Chondrocyte (in vitro differentiated cells): ENCODE results near the gene OCA2. TPM values are rescaled to one million over a fixed set of nuclear protein-coding genes. Genes with fewer than 3 reads are reported as not detected.
A peak's percentile ranks its signal among the peaks of the same experiment; 100 is the strongest.

Experiments used
- DNase-seq: peaks from one replicate; pipeline ENCODE4 v3.0.0; 2021; ENCODE audit warnings: mixed read lengths, low spot score
- H3K27ac Mint-ChIP-seq: one replicate; pipeline ENCODE4 v1.8.0; 2021; ENCODE audit warnings: mild to moderate bottlenecking, moderate library complexity, mixed read lengths; ENCODE audit not compliant: unreplicated experiment
- H3K27me3 Mint-ChIP-seq: 2 replicates; pipeline ENCODE4 v1.8.0; 2021; ENCODE audit warnings: low read depth, mixed read lengths
- H3K36me3 Mint-ChIP-seq: 2 replicates; pipeline ENCODE4 v1.8.0; 2021; ENCODE audit warnings: low read depth, mixed read lengths
- H3K4me1 Mint-ChIP-seq: 2 replicates; pipeline ENCODE4 v1.8.0; 2021; ENCODE audit warnings: low read depth, mild to moderate bottlenecking, mixed read lengths
- H3K4me3 Mint-ChIP-seq: one replicate; pipeline ENCODE4 v1.8.0; 2021; ENCODE audit warnings: mild to moderate bottlenecking, moderate library complexity, mixed read lengths; ENCODE audit not compliant: unreplicated experiment
- H3K9me3 Mint-ChIP-seq: 2 replicates; pipeline ENCODE4 v1.8.0; 2021; ENCODE audit warnings: low read depth, mixed read lengths
- total RNA-seq: library from RNA; stranded (reverse); gene quantifications from 3 replicates; pipeline ENCODE4 v1.2.1, GENCODE V29; 2021
- TF ChIP-seq, protein P1 (sequence below): fragments of 200-600 bp; sonication (generic); IDR thresholded peaks from 2 replicates; pipeline ENCODE4 v1.5.0; 2021; ENCODE audit warnings: antibody characterized with exemption, mild to moderate bottlenecking, moderate library complexity

OCA2 gene
- total RNA-seq, 1 donor from 2014 or later = 0.75 TPM

GRCh38 chr15:28133281-28133680, 34.2 kb upstream of the OCA2 start:
- no peaks in the 10 kb centered on the region for H3K9me3 Mint-ChIP-seq
- TF ChIP-seq, protein P1, sequence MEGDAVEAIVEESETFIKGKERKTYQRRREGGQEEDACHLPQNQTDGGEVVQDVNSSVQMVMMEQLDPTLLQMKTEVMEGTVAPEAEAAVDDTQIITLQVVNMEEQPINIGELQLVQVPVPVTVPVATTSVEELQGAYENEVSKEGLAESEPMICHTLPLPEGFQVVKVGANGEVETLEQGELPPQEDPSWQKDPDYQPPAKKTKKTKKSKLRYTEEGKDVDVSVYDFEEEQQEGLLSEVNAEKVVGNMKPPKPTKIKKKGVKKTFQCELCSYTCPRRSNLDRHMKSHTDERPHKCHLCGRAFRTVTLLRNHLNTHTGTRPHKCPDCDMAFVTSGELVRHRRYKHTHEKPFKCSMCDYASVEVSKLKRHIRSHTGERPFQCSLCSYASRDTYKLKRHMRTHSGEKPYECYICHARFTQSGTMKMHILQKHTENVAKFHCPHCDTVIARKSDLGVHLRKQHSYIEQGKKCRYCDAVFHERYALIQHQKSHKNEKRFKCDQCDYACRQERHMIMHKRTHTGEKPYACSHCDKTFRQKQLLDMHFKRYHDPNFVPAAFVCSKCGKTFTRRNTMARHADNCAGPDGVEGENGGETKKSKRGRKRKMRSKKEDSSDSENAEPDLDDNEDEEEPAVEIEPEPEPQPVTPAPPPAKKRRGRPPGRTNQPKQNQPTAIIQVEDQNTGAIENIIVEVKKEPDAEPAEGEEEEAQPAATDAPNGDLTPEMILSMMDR = no peak
- H3K27me3 Mint-ChIP-seq = no peaks in the 10 kb centered on the region
- H3K36me3 Mint-ChIP-seq = peaks cover 11% of the 10 kb centered on the region
- H3K4me3 Mint-ChIP-seq = peak overlapping the region; percentile 10
- no peak for DNase-seq
- H3K27ac Mint-ChIP-seq = peak overlapping the region; percentile 97
- peaks cover 33% of the 10 kb centered on the region for H3K4me1 Mint-ChIP-seq

- peak overlapping the region; percentile 97 for H3K27ac Mint-ChIP-seq
Measured at GRCh38 chr15:28132524-28133275, 33.6 kb upstream of the OCA2 start.

DNA sequence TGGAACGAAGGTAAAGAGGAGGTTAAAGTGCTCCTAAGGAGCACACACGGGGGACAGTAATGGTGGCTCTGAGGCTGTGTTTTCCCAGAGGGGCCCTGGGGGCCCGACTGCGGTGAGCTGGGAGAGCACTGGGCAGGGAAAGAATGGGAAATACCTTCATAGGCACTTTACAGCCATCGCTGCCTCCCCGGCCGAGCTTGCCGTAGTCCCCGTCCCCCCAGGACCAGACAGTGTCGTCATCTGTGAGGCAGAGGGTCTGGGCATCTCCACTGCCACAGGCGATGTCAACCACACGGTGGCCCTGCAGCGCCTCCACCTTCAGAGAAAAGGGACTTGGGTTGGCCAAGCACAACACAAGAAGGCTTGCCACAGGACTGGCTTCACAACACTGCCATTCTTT, 32.8 kb upstream of the OCA2 start:
- Mint-ChIP-seq H3K27me3 (no peaks in the 10 kb centered on the region), H3K4me1 (peaks cover 33% of the 10 kb centered on the region), H3K27ac (peak overlapping the region; percentile 97), H3K9me3 (no peaks in the 10 kb centered on the region), H3K36me3 (peaks cover 12% of the 10 kb centered on the region), H3K4me3 (no peak overlapping the region)
- DNase-seq = no peak
- TF ChIP-seq, protein P1 = no peak

More at GRCh38 chr15:28132524-28133275, 33.6 kb upstream of the OCA2 start:
- Mint-ChIP-seq H3K4me1 (peaks cover 33% of the 10 kb centered on the region), H3K27me3 (no peaks in the 10 kb centered on the region), H3K4me3 (peak overlapping the region; percentile 52), H3K36me3 (peaks cover 11% of the 10 kb centered on the region), H3K9me3 (no peaks in the 10 kb centered on the region)
- TF ChIP-seq, protein P1 = no peak
- no peak for DNase-seq

DNA sequence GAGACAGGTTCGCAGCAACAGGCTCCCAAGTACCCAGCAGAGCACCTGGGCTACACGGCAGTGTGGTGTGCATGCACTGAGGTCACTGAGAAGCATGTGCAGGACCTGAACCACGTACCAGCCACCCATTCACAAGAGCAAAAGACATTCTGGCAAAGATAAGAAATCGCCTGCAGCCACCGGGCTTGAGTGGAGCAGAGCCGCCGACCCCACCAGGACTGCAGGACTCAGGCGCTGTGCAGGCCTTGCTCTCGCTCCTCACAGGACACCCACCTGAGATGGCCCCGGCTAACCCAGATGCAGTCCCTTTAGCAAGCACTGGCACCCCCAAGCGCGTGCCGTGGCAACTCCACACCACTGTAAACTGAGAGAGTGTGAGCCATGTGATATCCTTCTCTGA, 32.3 kb upstream of the OCA2 start:
- no peak overlapping the region for H3K27ac Mint-ChIP-seq
- no peaks in the 10 kb centered on the region for H3K27me3 Mint-ChIP-seq
- peaks cover 9% of the 10 kb centered on the region for H3K36me3 Mint-ChIP-seq
- DNase-seq = no peak
- H3K4me1 Mint-ChIP-seq = peaks cover 33% of the 10 kb centered on the region
- TF ChIP-seq, protein P1 = no peak
- no peak overlapping the region for H3K4me3 Mint-ChIP-seq
- H3K9me3 Mint-ChIP-seq = no peaks in the 10 kb centered on the region

GRCh38 chr15:28130651-28131050, 31.5 kb upstream of the OCA2 start:
- Mint-ChIP-seq H3K9me3 (no peaks in the 10 kb centered on the region), H3K27me3 (no peaks in the 10 kb centered on the region), H3K4me3 (no peak overlapping the region), H3K27ac (no peak overlapping the region), H3K4me1 (peaks cover 36% of the 10 kb centered on the region), H3K36me3 (peaks cover 9% of the 10 kb centered on the region)
- TF ChIP-seq, protein P1 = no peak
- no peak for DNase-seq
